SH-SY5Y (cell line): ENCODE data around the gene FAM20B.

Experiments
- GATA2 ChIP-seq: IDR thresholded peaks from 2 replicates; pipeline ENCODE4 v1.6.1; 2011; ENCODE audit warnings: mild to moderate bottlenecking, low read depth, low read length
- GATA3 ChIP-seq: IDR thresholded peaks from 2 replicates; pipeline ENCODE4 v1.6.1; 2011; ENCODE audit warnings: low read depth, mild to moderate bottlenecking, low read length, moderate library complexity

DNA sequence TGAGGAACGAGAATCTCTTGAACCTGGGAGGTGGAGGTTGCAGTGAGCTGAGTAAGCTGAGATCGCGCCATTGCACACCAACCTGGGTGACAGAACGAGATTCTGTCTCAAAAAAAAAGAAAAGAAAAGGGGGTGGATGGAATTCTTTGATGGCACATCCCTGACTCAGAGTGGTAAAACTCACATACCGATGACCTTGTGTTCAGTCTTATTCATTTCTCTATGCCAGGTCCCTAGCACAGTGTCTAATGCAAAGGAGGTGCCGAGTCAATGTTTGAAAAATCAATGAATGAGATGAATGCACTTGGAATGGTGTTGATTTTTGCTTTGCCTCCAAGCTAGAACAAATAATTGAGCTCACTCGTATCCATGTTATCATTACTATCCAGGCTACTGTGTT, 18.5 kb upstream of the FAM20B start:
- TF ChIP-seq GATA3 (no peak), GATA2 (no peak)
